CD14-positive monocyte (primary cell): ENCODE results near the gene RUNDC3A. TPM values are rescaled to one million over a fixed set of nuclear protein-coding genes. Genes with fewer than 3 reads are reported as not detected.
A peak's percentile ranks its signal among the peaks of the same experiment; 100 is the strongest.

Experiments used
- DNase-seq, 3 donors: peaks; one replicate each; pipeline ENCODE4 v3.0.0-alpha.2; 2011 to 2022
- H2AFZ ChIP-seq: 2 replicates; pipeline ENCODE4 v1.6.0; 2012; ENCODE audit warnings: mild to moderate bottlenecking, low read depth, low read length, inconsistent platforms; ENCODE audit not compliant: insufficient read depth, poor library complexity, severe bottlenecking
- H3K27ac ChIP-seq, 2 donors: 1 replicate in 1 of 2; 2 replicates in 1 of 2; pipeline ENCODE4 v1.5.1; 2012 to 2013; ENCODE audit warnings: low read length in 2 of 2, control low read depth in 1 of 2, inconsistent platforms in 1 of 2, low read depth in 1 of 2, mild to moderate bottlenecking in 1 of 2
- H3K27me3 ChIP-seq, 2 donors: one replicate each; pipeline versions ENCODE4 v1.6.0 to v1.6.1; 2011 to 2013; ENCODE audit warnings: low read length in 2 of 2; ENCODE audit not compliant: control insufficient read depth in 2 of 2, insufficient read depth in 2 of 2
- H3K36me3 ChIP-seq, 2 donors: replicated peaks in 1 of 2; 1 replicate in 1 of 2; 2 replicates in 1 of 2; pipeline versions ENCODE4 v1.5.1 to v1.6.1; 2012 to 2013; ENCODE audit warnings: low read length in 2 of 2, control low read depth in 1 of 2, inconsistent platforms in 1 of 2, mild to moderate bottlenecking in 1 of 2; ENCODE audit not compliant: insufficient read depth in 2 of 2, control insufficient read depth in 1 of 2
- H3K4me1 ChIP-seq, 2 donors: 1 replicate in 1 of 2; 2 replicates in 1 of 2; pipeline versions ENCODE4 v1.5.1 to v1.6.1; 2012 to 2013; ENCODE audit warnings: low read length in 2 of 2, control low read depth in 1 of 2, inconsistent platforms in 1 of 2, mild to moderate bottlenecking in 1 of 2, moderate library complexity in 1 of 2; ENCODE audit not compliant: insufficient read depth in 2 of 2, control insufficient read depth in 1 of 2
- H3K4me2 ChIP-seq: replicated peaks from 2 replicates; pipeline ENCODE3; 2012; ENCODE audit warnings: low read length, moderate library complexity, mild to moderate bottlenecking; ENCODE audit not compliant: poor library complexity, severe bottlenecking; ENCODE audit errors: extremely low read depth
- H3K4me3 ChIP-seq, 3 experiments: fragments of 200-600 bp in 1 of 3; sonication (generic) in 1 of 3; replicated peaks in 1 of 3; 1 replicate in 2 of 3; 2 replicates in 1 of 3; pipeline ENCODE4 v1.5.1; 2011 to 2013; ENCODE audit warnings: low read length in 3 of 3, mild to moderate bottlenecking in 3 of 3, control low read depth in 2 of 3, low read depth in 2 of 3, inconsistent platforms in 1 of 3, moderate library complexity in 1 of 3
- H3K79me2 ChIP-seq: 2 replicates; pipeline ENCODE4 v1.6.0; 2012; ENCODE audit warnings: mild to moderate bottlenecking, control low read depth, inconsistent platforms, low read length, moderate library complexity; ENCODE audit not compliant: insufficient read depth
- H3K9ac ChIP-seq: 2 replicates; pipeline ENCODE4 v1.6.0; 2017; ENCODE audit warnings: low read length, mild to moderate bottlenecking; ENCODE audit not compliant: insufficient read depth, poor library complexity, severe bottlenecking
- H3K9me3 ChIP-seq, 2 donors: replicated peaks in 1 of 2; 1 replicate in 1 of 2; 2 replicates in 1 of 2; pipeline versions ENCODE4 v1.5.1 to v1.6.1; 2012 to 2013; ENCODE audit warnings: low read length in 2 of 2, control low read depth in 1 of 2; ENCODE audit not compliant: control insufficient read depth in 1 of 2, insufficient read depth in 1 of 2
- H4K20me1 ChIP-seq: 2 replicates; pipeline ENCODE4 v1.6.0; 2012; ENCODE audit warnings: mild to moderate bottlenecking, low read length, control low read depth, moderate library complexity; ENCODE audit not compliant: insufficient read depth
- H3K27ac Mint-ChIP-seq, 7 donors: one replicate each; pipeline ENCODE4 v1.8.0; 2020; ENCODE audit warnings: mild to moderate bottlenecking in 7 of 7, mixed read lengths in 7 of 7, moderate library complexity in 6 of 7, inconsistent platforms in 2 of 7
- H3K27me3 Mint-ChIP-seq, 3 donors: one replicate each; pipeline ENCODE4 v1.8.0; 2021 to 2022; ENCODE audit warnings: low read depth in 3 of 3, mild to moderate bottlenecking in 3 of 3, mixed read lengths in 3 of 3, moderate library complexity in 3 of 3, inconsistent platforms in 1 of 3
- H3K36me3 Mint-ChIP-seq, 2 donors: one replicate each; pipeline ENCODE4 v1.8.0; 2020; ENCODE audit warnings: mixed read lengths in 2 of 2, inconsistent platforms in 1 of 2, mild to moderate bottlenecking in 1 of 2
- H3K4me1 Mint-ChIP-seq: one replicate; pipeline ENCODE4 v1.8.0; 2020; ENCODE audit warnings: mild to moderate bottlenecking, mixed read lengths
- H3K4me3 Mint-ChIP-seq, 2 donors: one replicate each; pipeline ENCODE4 v1.8.0; 2020; ENCODE audit warnings: mild to moderate bottlenecking in 2 of 2, mixed read lengths in 2 of 2, moderate library complexity in 1 of 2
- H3K9me3 Mint-ChIP-seq, 7 donors: one replicate each; pipeline ENCODE4 v1.8.0; 2020 to 2022; ENCODE audit warnings: mixed read lengths in 7 of 7, mild to moderate bottlenecking in 6 of 7, moderate library complexity in 6 of 7, inconsistent platforms in 2 of 7
- WGBS: methylation state at CpG from one replicate; pipeline ENCODE4 v1.1.5; 2013; ENCODE audit warnings: missing lambda C conversion rate; ENCODE audit not compliant: insufficient coverage; 5-methylcytosine and 5-hydroxymethylcytosine counted together
- intact Hi-C, 2 donors: fragments of 100-400 bp; cut with micrococcal nuclease; formaldehyde crosslinking; loops; one replicate each; pipeline versions ENCODE4 v1.15.0 to v1.15.1; 2023
- polyA plus RNA-seq, 3 donors: library from polyadenylated mRNA; depleted of rRNA in 1 of 3; unstranded in 2 of 3; stranded (reverse) in 1 of 3; fragments of 300-500 nt in 2 of 3; fragments of >200 nt in 1 of 3; fragmentation: Illumina TruSeq in 2 of 3; gene quantifications; 1 replicate in 2 of 3; 2 replicates in 1 of 3; pipeline ENCODE4 v1.2.3, GENCODE V29; 2012 to 2021
- TF ChIP-seq, protein P1 (sequence below): fragments of 200-600 bp; IDR thresholded peaks from one replicate; pipeline ENCODE4 v1.8.0; 2022; ENCODE audit warnings: antibody characterized with exemption, mild to moderate bottlenecking

The RUNDC3A gene
- polyA plus RNA-seq, 3 donors = 0.22 to 0.35 TPM; not detected in 1

DNA sequence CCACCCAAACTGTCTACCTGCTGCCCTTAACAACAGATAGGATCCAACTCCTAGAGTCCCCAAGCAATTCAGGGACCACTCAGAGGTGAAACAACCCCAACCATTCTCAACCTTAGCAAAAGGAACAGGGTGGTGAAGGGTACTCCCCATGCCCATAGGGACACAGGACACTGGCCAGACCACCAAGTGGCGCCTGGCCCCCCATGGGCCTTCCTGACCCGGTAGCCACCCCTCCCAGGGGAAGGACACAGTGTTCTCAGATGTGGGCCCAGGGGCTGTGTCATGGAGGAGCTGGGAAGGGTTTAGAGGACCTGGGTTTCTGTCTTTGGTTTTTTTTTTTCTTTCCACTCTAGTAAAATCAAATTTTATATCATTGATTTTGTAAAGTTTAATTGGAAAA is 25.9 kb downstream of the RUNDC3A start:
- no peaks in the 10 kb centered on the region for H3K27me3 ChIP-seq
- peak overlapping the region; percentile 69 to 86 for H3K27ac ChIP-seq
- no peaks in the 10 kb centered on the region for H3K36me3 ChIP-seq
- H3K4me1 ChIP-seq = peaks cover 67 to 72% of the 10 kb centered on the region in 2 donors
- peaks cover 62% of the 10 kb centered on the region for H3K4me1 Mint-ChIP-seq
- peak overlapping the region; percentile 47 for H3K4me2 ChIP-seq
- TF ChIP-seq, protein P1, sequence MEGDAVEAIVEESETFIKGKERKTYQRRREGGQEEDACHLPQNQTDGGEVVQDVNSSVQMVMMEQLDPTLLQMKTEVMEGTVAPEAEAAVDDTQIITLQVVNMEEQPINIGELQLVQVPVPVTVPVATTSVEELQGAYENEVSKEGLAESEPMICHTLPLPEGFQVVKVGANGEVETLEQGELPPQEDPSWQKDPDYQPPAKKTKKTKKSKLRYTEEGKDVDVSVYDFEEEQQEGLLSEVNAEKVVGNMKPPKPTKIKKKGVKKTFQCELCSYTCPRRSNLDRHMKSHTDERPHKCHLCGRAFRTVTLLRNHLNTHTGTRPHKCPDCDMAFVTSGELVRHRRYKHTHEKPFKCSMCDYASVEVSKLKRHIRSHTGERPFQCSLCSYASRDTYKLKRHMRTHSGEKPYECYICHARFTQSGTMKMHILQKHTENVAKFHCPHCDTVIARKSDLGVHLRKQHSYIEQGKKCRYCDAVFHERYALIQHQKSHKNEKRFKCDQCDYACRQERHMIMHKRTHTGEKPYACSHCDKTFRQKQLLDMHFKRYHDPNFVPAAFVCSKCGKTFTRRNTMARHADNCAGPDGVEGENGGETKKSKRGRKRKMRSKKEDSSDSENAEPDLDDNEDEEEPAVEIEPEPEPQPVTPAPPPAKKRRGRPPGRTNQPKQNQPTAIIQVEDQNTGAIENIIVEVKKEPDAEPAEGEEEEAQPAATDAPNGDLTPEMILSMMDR = no peak
- peaks cover 0 to 2% (median 0%) of the 10 kb centered on the region in 3 donors for H3K27me3 Mint-ChIP-seq
- H3K27ac Mint-ChIP-seq = peak overlapping the region; percentile 85 to 98 (median 95)
- H3K9me3 Mint-ChIP-seq = peaks cover 0 to 4% (median 0%) of the 10 kb centered on the region in 7 donors
- H4K20me1 ChIP-seq = no peaks in the 10 kb centered on the region
- peak overlapping the region; percentile 24 for H3K9ac ChIP-seq
- intact Hi-C loops = no loop called here
- WGBS = no CpG with 5 or more reads among the region's 2 CpGs
- H3K36me3 Mint-ChIP-seq = no peaks in the 10 kb centered on the region
- H3K9me3 ChIP-seq = no peaks in the 10 kb centered on the region
- peaks cover 3% of the 10 kb centered on the region for H3K79me2 ChIP-seq
- peak overlapping the region in 1 of 2 donors; percentile 31 for H3K4me3 Mint-ChIP-seq
- DNase-seq = no peak
- H3K4me3 ChIP-seq = peak overlapping the region in 1 of 3 experiments; percentile 51
- H2AFZ ChIP-seq = no peak overlapping the region

DNA sequence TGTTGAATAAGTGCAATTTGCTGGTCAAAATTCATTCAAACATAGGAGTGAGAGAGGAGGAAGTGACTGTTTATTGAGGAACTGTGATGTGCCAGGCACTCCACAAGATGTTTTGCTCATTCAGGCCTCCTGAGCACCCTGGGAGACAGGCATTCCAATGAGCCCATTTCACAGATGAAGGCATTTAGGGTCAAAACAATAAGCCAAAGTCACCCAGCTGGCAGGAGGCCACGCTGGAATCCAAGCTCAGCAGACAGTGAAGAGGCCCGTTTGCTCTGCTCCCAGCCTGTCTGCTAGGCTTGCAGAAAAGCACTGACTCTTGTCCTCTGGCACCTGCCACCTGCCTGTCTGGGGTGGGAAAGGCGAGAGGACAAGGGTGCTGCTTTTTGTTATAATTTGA is 26.3 kb downstream of the RUNDC3A start:
- peaks cover 0 to 4% (median under 1%) of the 10 kb centered on the region in 7 donors for H3K9me3 Mint-ChIP-seq
- H3K36me3 ChIP-seq = no peaks in the 10 kb centered on the region
- no peak overlapping the region for H2AFZ ChIP-seq
- peaks cover 0 to 2% (median 0%) of the 10 kb centered on the region in 3 donors for H3K27me3 Mint-ChIP-seq
- no peaks in the 10 kb centered on the region for H3K27me3 ChIP-seq
- H3K9ac ChIP-seq = no peak overlapping the region
- peaks cover 71 to 76% of the 10 kb centered on the region in 2 donors for H3K4me1 ChIP-seq
- H3K4me1 Mint-ChIP-seq = peaks cover 65% of the 10 kb centered on the region
- DNase-seq = peak; percentile 44 to 76 (median 55)
- H3K36me3 Mint-ChIP-seq = no peaks in the 10 kb centered on the region
- TF ChIP-seq, protein P1 = no peak
- no peaks in the 10 kb centered on the region for H3K9me3 ChIP-seq
- H3K27ac Mint-ChIP-seq = peak overlapping the region; percentile 85 to 98 (median 95)
- intact Hi-C loops = no loop called here
- peak overlapping the region in 1 of 3 experiments; percentile 51 for H3K4me3 ChIP-seq
- H3K27ac ChIP-seq = peak overlapping the region; percentile 69 to 86
- H4K20me1 ChIP-seq = no peaks in the 10 kb centered on the region
- WGBS = 71% methylated on average over 3 of the region's 3 CpGs
- H3K4me2 ChIP-seq = peak overlapping the region; percentile 47
- H3K79me2 ChIP-seq = peaks cover 3% of the 10 kb centered on the region
- H3K4me3 Mint-ChIP-seq = peak overlapping the region in 1 of 2 donors; percentile 31
